Peyer's patch (tissue), 4 donors: Measurements from ENCODE around the gene NTRK2.

Experiments used
- POLR2A ChIP-seq, 2 donors: fragments of 450-650 bp; IDR thresholded peaks; one replicate each; pipeline ENCODE4 v1.5.1; 2017; ENCODE audit warnings: antibody characterized with exemption in 2 of 2, mild to moderate bottlenecking in 2 of 2, moderate library complexity in 2 of 2
- TF ChIP-seq, protein P1 (sequence below), 6 experiments: fragments of 450-650 bp in 4 of 6; fragments of 200-600 bp in 2 of 6; sonication (generic) in 1 of 6; IDR thresholded peaks; one replicate each; pipeline ENCODE4 v1.5.1; 2017 to 2019; ENCODE audit warnings: antibody characterized with exemption in 6 of 6, mild to moderate bottlenecking in 3 of 6, moderate library complexity in 1 of 6

- TF ChIP-seq POLR2A (IDR thresholded peaks at IDR 0.05) = no peak
- TF ChIP-seq, protein P1, sequence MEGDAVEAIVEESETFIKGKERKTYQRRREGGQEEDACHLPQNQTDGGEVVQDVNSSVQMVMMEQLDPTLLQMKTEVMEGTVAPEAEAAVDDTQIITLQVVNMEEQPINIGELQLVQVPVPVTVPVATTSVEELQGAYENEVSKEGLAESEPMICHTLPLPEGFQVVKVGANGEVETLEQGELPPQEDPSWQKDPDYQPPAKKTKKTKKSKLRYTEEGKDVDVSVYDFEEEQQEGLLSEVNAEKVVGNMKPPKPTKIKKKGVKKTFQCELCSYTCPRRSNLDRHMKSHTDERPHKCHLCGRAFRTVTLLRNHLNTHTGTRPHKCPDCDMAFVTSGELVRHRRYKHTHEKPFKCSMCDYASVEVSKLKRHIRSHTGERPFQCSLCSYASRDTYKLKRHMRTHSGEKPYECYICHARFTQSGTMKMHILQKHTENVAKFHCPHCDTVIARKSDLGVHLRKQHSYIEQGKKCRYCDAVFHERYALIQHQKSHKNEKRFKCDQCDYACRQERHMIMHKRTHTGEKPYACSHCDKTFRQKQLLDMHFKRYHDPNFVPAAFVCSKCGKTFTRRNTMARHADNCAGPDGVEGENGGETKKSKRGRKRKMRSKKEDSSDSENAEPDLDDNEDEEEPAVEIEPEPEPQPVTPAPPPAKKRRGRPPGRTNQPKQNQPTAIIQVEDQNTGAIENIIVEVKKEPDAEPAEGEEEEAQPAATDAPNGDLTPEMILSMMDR (IDR thresholded peaks at IDR 0.05) = no peak
Observed at GRCh38 chr9:84655447-84655846, 14.1 kb upstream of the NTRK2 start.
